Glutamatergic neuron (in vitro differentiated cells): ENCODE results near the gene ZFR. TPM values are rescaled to one million over a fixed set of nuclear protein-coding genes. Genes with fewer than 3 reads are reported as not detected.
A peak's percentile ranks its signal among the peaks of the same experiment; 100 is the strongest.

Experiments
- DNase-seq: peaks from one replicate; pipeline ENCODE4 v3.0.0; 2022
- H3K27ac Mint-ChIP-seq: one replicate; pipeline ENCODE4 v1.8.0; 2020; ENCODE audit warnings: mild to moderate bottlenecking, mixed read lengths, inconsistent platforms; ENCODE audit not compliant: unreplicated experiment
- H3K27me3 Mint-ChIP-seq: one replicate; pipeline ENCODE4 v1.8.0; 2020; ENCODE audit warnings: mild to moderate bottlenecking, moderate library complexity, mixed read lengths, inconsistent platforms; ENCODE audit not compliant: unreplicated experiment
- H3K36me3 Mint-ChIP-seq: one replicate; pipeline ENCODE4 v1.8.0; 2020; ENCODE audit warnings: mild to moderate bottlenecking, mixed read lengths, inconsistent platforms; ENCODE audit not compliant: unreplicated experiment
- H3K4me1 Mint-ChIP-seq: one replicate; pipeline ENCODE4 v1.8.0; 2020; ENCODE audit warnings: mild to moderate bottlenecking, low read depth, mixed read lengths, inconsistent platforms; ENCODE audit not compliant: unreplicated experiment
- H3K4me3 Mint-ChIP-seq: one replicate; pipeline ENCODE4 v1.8.0; 2020; ENCODE audit warnings: mild to moderate bottlenecking, mixed read lengths, inconsistent platforms; ENCODE audit not compliant: unreplicated experiment
- H3K9me3 Mint-ChIP-seq: one replicate; pipeline ENCODE4 v1.8.0; 2020; ENCODE audit warnings: mild to moderate bottlenecking, moderate library complexity, mixed read lengths, inconsistent platforms; ENCODE audit not compliant: unreplicated experiment
- total RNA-seq: library from RNA; stranded (reverse); fragmentation: NEBNext Ultra II Directional; extraction: Animal tissue kit (Norgen Biotek cat#: 25700); gene quantifications from one replicate; pipeline ENCODE4 v1.2.1, GENCODE V29; 2021; ENCODE audit not compliant: unreplicated experiment
- TF ChIP-seq, protein P1 (sequence below): fragments of 200-600 bp; sonication (generic); IDR thresholded peaks from one replicate; pipeline ENCODE4 v1.5.0; 2021; ENCODE audit not compliant: partially characterized antibody, unreplicated experiment

ZFR gene
- total RNA-seq, 1 donor from 2014 or later: 84.5 TPM

DNA sequence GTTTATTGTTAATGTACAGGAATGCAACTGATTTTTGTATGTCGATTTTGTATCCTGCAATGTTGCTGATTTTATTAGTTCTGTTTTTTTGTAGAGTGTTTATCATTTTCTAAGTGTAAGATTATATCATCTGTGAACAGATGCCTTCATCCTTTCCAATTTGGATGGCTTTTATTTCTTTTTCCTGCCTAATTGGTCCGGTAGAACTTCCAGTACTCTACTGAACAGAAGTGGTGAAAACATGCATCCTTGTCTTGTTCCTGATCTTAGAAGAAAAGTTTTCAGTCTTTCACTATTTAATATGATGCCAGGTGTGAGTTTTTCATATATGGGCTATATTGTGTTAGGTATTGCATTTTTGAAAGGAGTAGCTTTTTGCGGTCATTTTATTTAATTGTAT lies 42.5 kb upstream of the ZFR start:
- Mint-ChIP-seq H3K4me1 (no peaks in the 10 kb centered on the region), H3K36me3 (no peaks in the 10 kb centered on the region), H3K4me3 (no peak overlapping the region), H3K9me3 (peaks cover 2% of the 10 kb centered on the region), H3K27me3 (peaks cover 5% of the 10 kb centered on the region), H3K27ac (no peak overlapping the region)
- TF ChIP-seq, protein P1, sequence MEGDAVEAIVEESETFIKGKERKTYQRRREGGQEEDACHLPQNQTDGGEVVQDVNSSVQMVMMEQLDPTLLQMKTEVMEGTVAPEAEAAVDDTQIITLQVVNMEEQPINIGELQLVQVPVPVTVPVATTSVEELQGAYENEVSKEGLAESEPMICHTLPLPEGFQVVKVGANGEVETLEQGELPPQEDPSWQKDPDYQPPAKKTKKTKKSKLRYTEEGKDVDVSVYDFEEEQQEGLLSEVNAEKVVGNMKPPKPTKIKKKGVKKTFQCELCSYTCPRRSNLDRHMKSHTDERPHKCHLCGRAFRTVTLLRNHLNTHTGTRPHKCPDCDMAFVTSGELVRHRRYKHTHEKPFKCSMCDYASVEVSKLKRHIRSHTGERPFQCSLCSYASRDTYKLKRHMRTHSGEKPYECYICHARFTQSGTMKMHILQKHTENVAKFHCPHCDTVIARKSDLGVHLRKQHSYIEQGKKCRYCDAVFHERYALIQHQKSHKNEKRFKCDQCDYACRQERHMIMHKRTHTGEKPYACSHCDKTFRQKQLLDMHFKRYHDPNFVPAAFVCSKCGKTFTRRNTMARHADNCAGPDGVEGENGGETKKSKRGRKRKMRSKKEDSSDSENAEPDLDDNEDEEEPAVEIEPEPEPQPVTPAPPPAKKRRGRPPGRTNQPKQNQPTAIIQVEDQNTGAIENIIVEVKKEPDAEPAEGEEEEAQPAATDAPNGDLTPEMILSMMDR: no peak
- no peak for DNase-seq

DNA sequence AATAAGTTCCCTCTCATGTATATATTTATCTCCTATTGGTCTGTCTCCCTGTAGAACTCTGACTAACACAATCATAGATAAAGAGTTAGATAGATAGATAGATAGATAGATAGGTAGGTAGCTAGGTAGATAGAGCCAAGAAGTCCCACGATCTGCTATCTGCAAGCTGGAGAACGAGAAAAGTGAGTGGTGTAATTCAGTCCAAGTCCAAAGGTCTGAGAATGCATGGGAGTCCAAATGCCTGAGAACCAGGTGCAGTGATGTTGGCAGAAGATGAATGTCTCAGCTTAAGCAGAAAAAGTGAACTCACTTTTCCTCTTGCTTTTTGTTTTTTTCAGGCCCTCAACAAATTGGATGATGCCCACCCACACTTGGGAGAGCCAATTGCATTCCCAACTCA lies 37.7 kb upstream of the ZFR start:
- H3K4me3 Mint-ChIP-seq: no peak overlapping the region
- DNase-seq: no peak
- no peaks in the 10 kb centered on the region for H3K36me3 Mint-ChIP-seq
- TF ChIP-seq, protein P1: no peak
- H3K4me1 Mint-ChIP-seq: no peaks in the 10 kb centered on the region
- no peak overlapping the region for H3K27ac Mint-ChIP-seq
- H3K27me3 Mint-ChIP-seq: peaks cover 2% of the 10 kb centered on the region
- H3K9me3 Mint-ChIP-seq: peaks cover 2% of the 10 kb centered on the region

DNA sequence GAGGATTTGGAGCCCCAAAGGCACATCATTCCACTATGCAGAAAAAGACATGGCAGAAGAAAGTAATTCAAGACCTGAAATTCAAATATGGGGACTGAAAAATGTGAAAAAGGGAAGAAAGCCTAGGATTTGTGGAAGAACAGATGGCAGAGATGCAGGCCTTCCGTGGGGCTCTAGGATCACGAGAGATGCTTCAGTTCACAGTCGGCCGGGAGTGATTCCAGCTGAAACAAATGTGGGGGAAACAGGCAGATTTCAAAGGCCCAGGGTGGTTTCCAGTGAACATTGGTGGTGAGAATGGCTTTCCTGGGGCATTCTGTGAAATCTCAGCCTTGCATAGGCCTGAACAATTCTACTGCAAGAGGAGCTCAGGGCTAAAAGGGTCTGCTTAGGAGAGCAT lies 34.6 kb upstream of the ZFR start:
- DNase-seq: no peak
- H3K27ac Mint-ChIP-seq: no peak overlapping the region
- H3K27me3 Mint-ChIP-seq: peaks cover 4% of the 10 kb centered on the region
- H3K36me3 Mint-ChIP-seq: no peaks in the 10 kb centered on the region
- no peak overlapping the region for H3K4me3 Mint-ChIP-seq
- peaks cover 11% of the 10 kb centered on the region for H3K4me1 Mint-ChIP-seq
- TF ChIP-seq, protein P1: no peak
- peaks cover 2% of the 10 kb centered on the region for H3K9me3 Mint-ChIP-seq

DNA sequence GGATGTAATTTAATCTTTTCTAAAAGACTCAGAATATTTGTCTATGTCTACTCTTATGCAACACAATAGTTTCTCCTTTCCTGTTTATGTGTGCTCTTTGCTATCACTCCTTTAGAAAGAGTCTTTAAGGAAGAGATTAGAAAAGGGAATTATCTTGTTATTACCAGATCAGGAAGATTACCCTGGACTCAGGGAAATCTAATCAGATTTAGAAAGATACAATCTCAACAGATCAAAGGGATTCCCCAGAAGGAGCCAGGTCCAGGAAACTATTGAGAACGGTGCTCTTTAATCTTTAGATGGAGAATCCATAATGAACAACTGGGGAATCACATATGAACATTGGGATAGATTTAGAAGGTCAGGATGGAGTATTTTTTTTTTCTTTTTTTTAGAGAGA lies 32.4 kb upstream of the ZFR start:
- DNase-seq: no peak
- no peak overlapping the region for H3K27ac Mint-ChIP-seq
- H3K4me3 Mint-ChIP-seq: no peak overlapping the region
- H3K36me3 Mint-ChIP-seq: peaks cover 3% of the 10 kb centered on the region
- H3K9me3 Mint-ChIP-seq: peaks cover 2% of the 10 kb centered on the region
- TF ChIP-seq, protein P1: no peak
- peaks cover 16% of the 10 kb centered on the region for H3K4me1 Mint-ChIP-seq
- peaks cover 5% of the 10 kb centered on the region for H3K27me3 Mint-ChIP-seq

DNA sequence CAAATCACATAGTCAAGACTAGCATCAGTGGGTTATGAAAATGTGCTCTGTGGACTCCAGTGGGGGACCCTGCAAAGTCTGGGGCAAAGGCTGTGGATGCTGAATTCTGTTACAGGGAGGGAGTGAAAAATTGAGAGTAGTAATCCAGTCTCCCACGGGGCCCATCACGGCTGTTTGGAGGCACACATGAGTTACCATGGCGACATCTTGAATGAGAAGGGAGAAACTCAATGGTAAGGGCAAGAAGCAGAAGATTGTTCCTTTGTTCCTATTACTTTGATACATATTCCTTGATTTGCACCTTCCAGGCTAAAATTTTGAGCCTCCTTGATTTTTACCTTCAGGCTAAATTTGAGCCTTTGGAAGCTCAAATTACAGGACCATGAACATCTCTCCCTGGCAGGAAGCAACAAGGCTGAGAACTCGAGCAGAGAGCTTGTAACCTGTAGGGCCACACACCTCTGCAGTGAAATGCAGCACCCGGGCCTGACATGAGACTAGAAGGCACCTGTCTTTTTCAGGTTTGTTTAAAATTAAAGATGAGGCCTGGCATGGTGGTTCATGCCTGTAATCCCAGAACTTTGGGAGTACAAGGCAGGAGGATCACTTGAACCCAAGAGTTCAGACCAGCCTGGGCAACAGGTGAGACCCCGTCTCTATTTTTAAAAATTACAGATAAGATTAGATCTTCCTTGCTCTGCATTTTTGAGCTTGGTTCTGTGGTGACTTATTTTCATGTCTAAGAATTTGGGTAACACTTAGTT lies 31.0 kb upstream of the ZFR start:
- H3K27ac Mint-ChIP-seq: no peak overlapping the region
- H3K9me3 Mint-ChIP-seq: peaks cover 2% of the 10 kb centered on the region
- TF ChIP-seq, protein P1: no peak
- DNase-seq: peak; percentile 70
- H3K36me3 Mint-ChIP-seq: peaks cover 4% of the 10 kb centered on the region
- peak overlapping the region; percentile 28 for H3K4me3 Mint-ChIP-seq
- H3K27me3 Mint-ChIP-seq: peaks cover 5% of the 10 kb centered on the region
- H3K4me1 Mint-ChIP-seq: peaks cover 16% of the 10 kb centered on the region
